H9 (cell line): ENCODE results near the gene LRRC55. TPM values are rescaled to one million over a fixed set of nuclear protein-coding genes. Genes with fewer than 3 reads are reported as not detected.

Experiments
- DNase-seq: peaks from one replicate; pipeline ENCODE4 v3.0.0-alpha.2; 2017
- H2AFZ ChIP-seq: one replicate; pipeline ENCODE4 v1.6.1; 2013; ENCODE audit warnings: mild to moderate bottlenecking, low read length, control low read depth, moderate library complexity
- H2AK5ac ChIP-seq: 2 replicates; pipeline ENCODE4 v1.6.1; 2013; ENCODE audit warnings: low read length, control low read depth, mixed read lengths; ENCODE audit not compliant: insufficient read length
- H2BK120ac ChIP-seq: one replicate; pipeline ENCODE4 v1.6.1; 2013; ENCODE audit warnings: low read depth, mild to moderate bottlenecking, low read length, control low read depth, inconsistent platforms; ENCODE audit not compliant: poor library complexity, severe bottlenecking
- H2BK12ac ChIP-seq: 2 replicates; pipeline ENCODE4 v1.6.1; 2013; ENCODE audit warnings: low read length, control low read depth, mixed read lengths, low read depth; ENCODE audit not compliant: insufficient read length
- H2BK15ac ChIP-seq: 2 replicates; pipeline ENCODE4 v1.6.1; 2013; ENCODE audit warnings: low read depth, low read length, control low read depth
- H2BK20ac ChIP-seq: one replicate; pipeline ENCODE4 v1.6.1; 2013; ENCODE audit warnings: low read depth, mild to moderate bottlenecking, low read length, control low read depth, inconsistent platforms; ENCODE audit not compliant: poor library complexity, severe bottlenecking
- H2BK5ac ChIP-seq: 2 replicates; pipeline ENCODE4 v1.6.1; 2013; ENCODE audit warnings: low read length, control low read depth, mixed read lengths; ENCODE audit not compliant: insufficient read length
- H3K14ac ChIP-seq: 2 replicates; pipeline ENCODE4 v1.6.1; 2013; ENCODE audit warnings: low read length, control low read depth; ENCODE audit not compliant: insufficient read depth
- H3K18ac ChIP-seq: 2 replicates; pipeline ENCODE4 v1.6.1; 2013; ENCODE audit warnings: low read depth, mild to moderate bottlenecking, mixed read lengths, low read length, control low read depth; ENCODE audit not compliant: insufficient read length
- H3K23ac ChIP-seq: 2 replicates; pipeline ENCODE4 v1.6.1; 2013; ENCODE audit warnings: low read length, control low read depth, mixed read lengths, low read depth; ENCODE audit not compliant: insufficient read length
- H3K23me2 ChIP-seq: 2 replicates; pipeline ENCODE4 v1.6.1; 2013; ENCODE audit warnings: low read depth, mild to moderate bottlenecking, mixed read lengths, low read length, control low read depth; ENCODE audit not compliant: insufficient read length, poor library complexity, severe bottlenecking
- H3K27ac ChIP-seq: 2 replicates; pipeline ENCODE4 v1.5.1; 2013; ENCODE audit warnings: low read length, control low read depth, mixed read lengths, low read depth; ENCODE audit not compliant: insufficient read length
- H3K27me3 ChIP-seq: 2 replicates; pipeline ENCODE4 v1.6.1; 2013; ENCODE audit warnings: low read length, control low read depth, inconsistent platforms; ENCODE audit not compliant: insufficient read depth
- H3K4ac ChIP-seq: 2 replicates; pipeline ENCODE4 v1.6.1; 2013; ENCODE audit warnings: low read depth, mild to moderate bottlenecking, control low read depth, inconsistent platforms, low read length, moderate library complexity
- H3K4me1 ChIP-seq: 2 replicates; pipeline ENCODE4 v1.6.1; 2013; ENCODE audit warnings: low read length, control low read depth, inconsistent platforms; ENCODE audit not compliant: insufficient read depth
- H3K4me2 ChIP-seq: 2 replicates; pipeline ENCODE4 v1.6.1; 2013; ENCODE audit warnings: low read length, control low read depth, mixed read lengths; ENCODE audit not compliant: insufficient read length, insufficient read depth
- H3K56ac ChIP-seq: 2 replicates; pipeline ENCODE4 v1.6.1; 2013; ENCODE audit warnings: low read depth, mild to moderate bottlenecking, mixed read lengths, low read length, control low read depth; ENCODE audit not compliant: insufficient read length
- H3K79me1 ChIP-seq: 2 replicates; pipeline ENCODE4 v1.6.1; 2013; ENCODE audit warnings: low read depth, mild to moderate bottlenecking, moderate library complexity, low read length, control low read depth, inconsistent platforms; ENCODE audit not compliant: insufficient read depth, poor library complexity, severe bottlenecking
- H3K79me2 ChIP-seq: 2 replicates; pipeline ENCODE4 v1.6.1; 2013; ENCODE audit warnings: low read length, control low read depth, inconsistent platforms; ENCODE audit not compliant: insufficient read depth
- H3K9ac ChIP-seq: 2 replicates; pipeline ENCODE4 v1.6.1; 2013; ENCODE audit warnings: low read length, control low read depth, mixed read lengths; ENCODE audit not compliant: insufficient read length; ENCODE audit errors: extremely low read depth
- H3K9me3 ChIP-seq: one replicate; pipeline ENCODE4 v1.6.1; 2013; ENCODE audit warnings: low read depth, low read length, inconsistent platforms; ENCODE audit not compliant: control insufficient read depth
- H3T11ph ChIP-seq: one replicate; pipeline ENCODE4 v1.6.1; 2013; ENCODE audit warnings: mild to moderate bottlenecking, low read length, control low read depth, inconsistent platforms
- H4K20me1 ChIP-seq: one replicate; pipeline ENCODE4 v1.6.1; 2013; ENCODE audit not compliant: control insufficient read depth, insufficient read length, insufficient read depth
- H4K5ac ChIP-seq: 2 replicates; pipeline ENCODE4 v1.6.1; 2013; ENCODE audit warnings: low read depth, mild to moderate bottlenecking, mixed read lengths, low read length, control low read depth; ENCODE audit not compliant: insufficient read length
- H4K8ac ChIP-seq: replicated peaks from 2 replicates; pipeline ENCODE4 v1.6.1; 2013; ENCODE audit warnings: low read length, control low read depth, mixed read lengths, low read depth; ENCODE audit not compliant: insufficient read length
- H4K91ac ChIP-seq: 2 replicates; pipeline ENCODE4 v1.6.1; 2013; ENCODE audit warnings: low read depth, mild to moderate bottlenecking, moderate library complexity, mixed read lengths, low read length, control low read depth; ENCODE audit not compliant: insufficient read length
- H3K27ac Mint-ChIP-seq, 3 experiments: 2 replicates in 2 of 3; 3 replicates in 1 of 3; pipeline ENCODE4 v1.8.0; 2020 to 2021; ENCODE audit warnings: mixed read lengths in 3 of 3, mild to moderate bottlenecking in 1 of 3, moderate library complexity in 1 of 3
- H3K27me3 Mint-ChIP-seq: 2 replicates; pipeline ENCODE4 v1.8.0; 2021; ENCODE audit warnings: low read depth, mild to moderate bottlenecking, moderate library complexity, mixed read lengths
- H3K36me3 Mint-ChIP-seq, 3 experiments: 2 replicates in 2 of 3; 3 replicates in 1 of 3; pipeline ENCODE4 v1.8.0; 2020 to 2021; ENCODE audit warnings: low read depth in 3 of 3, mixed read lengths in 3 of 3; ENCODE audit not compliant: insufficient read depth in 1 of 3
- H3K4me1 Mint-ChIP-seq, 2 experiments: 2 replicates each; pipeline ENCODE4 v1.8.0; 2020; ENCODE audit warnings: mixed read lengths in 2 of 2
- H3K4me3 Mint-ChIP-seq, 2 experiments: 2 replicates in 1 of 2; 3 replicates in 1 of 2; pipeline ENCODE4 v1.8.0; 2020 to 2021; ENCODE audit warnings: mild to moderate bottlenecking in 2 of 2, mixed read lengths in 2 of 2, moderate library complexity in 1 of 2
- H3K9me3 Mint-ChIP-seq, 2 experiments: 2 replicates in 1 of 2; 3 replicates in 1 of 2; pipeline ENCODE4 v1.8.0; 2020; ENCODE audit warnings: mild to moderate bottlenecking in 2 of 2, mixed read lengths in 2 of 2, moderate library complexity in 1 of 2
- WGBS: extraction: QIAGEN DNeasy Blood & Tissue Kit; methylation state at CpG from one replicate; pipeline ENCODE4 v1.1.7; 2013; ENCODE audit warnings: missing lambda C conversion rate, low lambda C conversion rate, mixed read lengths; ENCODE audit not compliant: insufficient read length; ENCODE audit errors: extremely low coverage; 5-methylcytosine and 5-hydroxymethylcytosine counted together
- total RNA-seq: library from RNA; stranded (reverse); gene quantifications from 2 replicates; pipeline ENCODE4 v1.2.1, GENCODE V29; 2021
- TF ChIP-seq, protein P1 (sequence below): fragments of 200-600 bp; sonication (generic); conservative IDR thresholded peaks from 3 replicates; pipeline ENCODE4 v1.8.0; 2021; ENCODE audit warnings: antibody characterized with exemption, mild to moderate bottlenecking

LRRC55 gene
- total RNA-seq, 1 experiment from 2014 or later: 1.0 TPM

DNA sequence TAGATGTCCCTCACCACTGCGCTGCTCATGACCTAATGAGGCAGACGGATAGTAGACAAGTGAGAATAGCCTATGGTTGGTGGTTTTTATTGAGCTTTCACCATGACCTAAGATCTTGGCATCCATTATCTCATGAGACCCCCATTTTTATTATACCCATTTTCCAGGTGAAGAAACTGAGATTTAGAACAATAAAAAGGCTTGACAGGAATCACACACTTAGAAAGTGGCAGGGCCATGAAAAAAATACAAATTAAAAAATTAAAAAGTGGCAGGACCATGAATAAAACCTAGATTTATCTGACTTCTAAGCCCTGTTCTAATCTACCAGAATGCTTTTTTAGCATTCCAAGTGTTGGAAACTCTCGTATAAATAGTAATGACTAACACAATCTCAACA lies 1.1 kb downstream of the LRRC55 start:
- Histone ChIP-seq H3K23me2 (peaks cover 13% of the 10 kb centered on the region), H3K79me1 (no peaks in the 10 kb centered on the region), H2BK5ac (no peak overlapping the region), H3K4me1 (no peaks in the 10 kb centered on the region), H2BK20ac (no peak overlapping the region), H3K4me2 (no peak overlapping the region), H4K5ac (no peak overlapping the region), H3T11ph (no peak overlapping the region), H3K4ac (no peak overlapping the region), H4K8ac (no peak overlapping the region), H2AFZ (no peak overlapping the region), H2BK120ac (no peak overlapping the region), H3K27me3 (peaks cover 4% of the 10 kb centered on the region; the same call in 1 of the 2 replicates), H3K18ac (no peak overlapping the region), H2AK5ac (no peak overlapping the region), H3K14ac (no peak overlapping the region), H4K91ac (no peak overlapping the region), H3K9ac (no peak overlapping the region), H3K27ac (no peak overlapping the region), H2BK15ac (no peak overlapping the region), H3K23ac (no peak overlapping the region), H3K79me2 (no peaks in the 10 kb centered on the region), H3K9me3 (no peaks in the 10 kb centered on the region), H2BK12ac (no peak overlapping the region), H3K56ac (no peak overlapping the region), H4K20me1 (no peaks in the 10 kb centered on the region)
- Mint-ChIP-seq H3K27me3 (peaks cover 48% of the 10 kb centered on the region), H3K36me3 (peaks cover 0 to 2% (median 0%) of the 10 kb centered on the region in 3 experiments; a peak in 3 of 7 replicates), H3K9me3 (peaks cover 0 to 2% of the 10 kb centered on the region in 2 experiments; a peak in 3 of 5 replicates), H3K4me3 (no peak overlapping the region), H3K4me1 (peaks cover 21% of the 10 kb centered on the region in 2 experiments), H3K27ac (no peak overlapping the region)
- TF ChIP-seq, protein P1, sequence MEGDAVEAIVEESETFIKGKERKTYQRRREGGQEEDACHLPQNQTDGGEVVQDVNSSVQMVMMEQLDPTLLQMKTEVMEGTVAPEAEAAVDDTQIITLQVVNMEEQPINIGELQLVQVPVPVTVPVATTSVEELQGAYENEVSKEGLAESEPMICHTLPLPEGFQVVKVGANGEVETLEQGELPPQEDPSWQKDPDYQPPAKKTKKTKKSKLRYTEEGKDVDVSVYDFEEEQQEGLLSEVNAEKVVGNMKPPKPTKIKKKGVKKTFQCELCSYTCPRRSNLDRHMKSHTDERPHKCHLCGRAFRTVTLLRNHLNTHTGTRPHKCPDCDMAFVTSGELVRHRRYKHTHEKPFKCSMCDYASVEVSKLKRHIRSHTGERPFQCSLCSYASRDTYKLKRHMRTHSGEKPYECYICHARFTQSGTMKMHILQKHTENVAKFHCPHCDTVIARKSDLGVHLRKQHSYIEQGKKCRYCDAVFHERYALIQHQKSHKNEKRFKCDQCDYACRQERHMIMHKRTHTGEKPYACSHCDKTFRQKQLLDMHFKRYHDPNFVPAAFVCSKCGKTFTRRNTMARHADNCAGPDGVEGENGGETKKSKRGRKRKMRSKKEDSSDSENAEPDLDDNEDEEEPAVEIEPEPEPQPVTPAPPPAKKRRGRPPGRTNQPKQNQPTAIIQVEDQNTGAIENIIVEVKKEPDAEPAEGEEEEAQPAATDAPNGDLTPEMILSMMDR: no peak
- DNase-seq: no peak
- WGBS: no CpG with 5 or more reads among the region's 3 CpGs
